GM19397 (cell line): ENCODE data around the gene SERINC2.
"Not testable (repeated sequence)": the region's sequence is repeated elsewhere in the genome, so short reads cannot be mapped to it uniquely, and the experiment has no call there.

Experiments
- ATAC-seq: cut with Tn5 transposase; IDR thresholded peaks from one replicate; pipeline ENCODE4 v1.9.1; 2021; ENCODE audit warnings: mild to moderate bottlenecking, moderate library complexity; ENCODE audit not compliant: unreplicated experiment

SERINC2 gene

DNA sequence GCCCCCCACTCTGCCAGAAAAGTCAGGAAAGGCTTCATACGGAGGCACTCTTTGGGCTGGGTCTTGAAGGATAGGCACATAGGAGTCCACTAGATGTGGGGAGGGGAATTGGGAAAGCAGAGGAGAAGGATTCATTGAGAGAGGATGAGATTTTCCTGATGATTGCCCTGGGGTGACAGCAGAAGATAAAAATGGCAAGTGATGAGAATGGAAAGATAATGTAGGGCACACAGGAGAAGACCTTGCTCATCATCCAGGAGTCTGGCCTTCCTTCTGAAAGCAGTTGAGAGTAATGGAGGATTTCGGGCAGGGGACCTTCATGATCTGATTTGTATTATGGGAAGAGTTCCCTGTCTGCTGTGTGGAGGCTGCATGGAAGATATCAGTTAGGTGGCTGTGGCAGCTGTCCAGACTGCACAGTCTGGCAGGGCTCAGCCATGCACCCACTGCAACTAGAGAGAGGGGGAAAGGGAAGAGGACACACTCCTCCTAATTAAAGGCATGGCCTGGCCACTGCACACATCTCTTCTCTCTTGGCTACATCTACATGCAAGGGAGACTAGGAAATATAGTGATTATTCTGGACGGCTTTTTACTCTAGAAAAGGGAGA, 30.5 kb upstream of the SERINC2 start:
- no peak for ATAC-seq

GRCh38 chr1:31383967-31384366, 29.0 kb upstream of the SERINC2 start:
- no peak for ATAC-seq

DNA sequence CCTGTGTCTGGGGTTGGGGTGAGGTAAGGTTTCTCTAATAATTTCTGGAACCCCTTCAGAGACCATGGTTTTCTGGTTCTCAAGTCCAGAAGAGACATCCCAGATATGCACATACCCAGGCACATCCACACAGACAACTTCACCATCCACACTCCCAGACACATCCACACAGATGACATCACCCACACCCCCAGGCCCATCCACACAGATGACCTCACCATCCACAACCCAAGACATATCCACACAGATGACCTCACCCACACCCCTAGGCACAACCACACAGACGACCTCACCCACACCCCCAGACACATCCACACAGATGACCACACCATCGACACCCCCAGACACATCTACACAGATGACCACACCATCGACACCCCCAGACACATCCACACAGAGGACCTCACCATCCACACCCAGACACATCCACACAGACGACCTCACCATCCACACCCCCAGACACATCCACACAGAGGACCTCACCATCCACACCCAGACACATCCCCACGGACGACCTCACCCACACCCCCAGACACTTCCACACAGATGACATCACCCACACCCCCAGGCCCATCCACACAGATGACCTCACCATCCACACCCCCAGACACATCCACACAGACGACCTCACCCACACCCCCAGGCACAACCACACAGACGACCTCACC, 26.3 kb upstream of the SERINC2 start:
- ATAC-seq, result not testable (repeated sequence)

GRCh38 chr1:31387612-31388011, 25.4 kb upstream of the SERINC2 start:
- ATAC-seq, result no peak

DNA sequence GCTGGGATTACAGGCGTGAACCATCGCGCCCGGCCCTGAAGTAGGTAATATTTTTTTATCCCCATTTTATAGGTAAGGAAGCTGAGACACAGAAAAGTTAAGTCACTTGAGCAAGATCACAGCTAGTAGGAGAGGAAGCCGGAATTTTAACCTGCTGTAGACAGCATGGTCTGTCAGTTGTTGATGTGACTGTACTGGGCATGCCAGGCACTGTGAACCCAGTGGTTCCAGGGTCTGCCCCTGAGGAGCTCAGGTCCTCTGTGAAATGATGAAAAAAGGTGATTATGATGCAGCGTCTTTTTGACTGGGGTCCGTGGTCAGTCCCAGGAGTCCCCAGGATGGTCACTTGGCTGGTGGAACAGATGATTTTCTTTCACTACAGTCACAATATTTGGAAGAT, 23.4 kb upstream of the SERINC2 start:
- ATAC-seq, result no peak

DNA sequence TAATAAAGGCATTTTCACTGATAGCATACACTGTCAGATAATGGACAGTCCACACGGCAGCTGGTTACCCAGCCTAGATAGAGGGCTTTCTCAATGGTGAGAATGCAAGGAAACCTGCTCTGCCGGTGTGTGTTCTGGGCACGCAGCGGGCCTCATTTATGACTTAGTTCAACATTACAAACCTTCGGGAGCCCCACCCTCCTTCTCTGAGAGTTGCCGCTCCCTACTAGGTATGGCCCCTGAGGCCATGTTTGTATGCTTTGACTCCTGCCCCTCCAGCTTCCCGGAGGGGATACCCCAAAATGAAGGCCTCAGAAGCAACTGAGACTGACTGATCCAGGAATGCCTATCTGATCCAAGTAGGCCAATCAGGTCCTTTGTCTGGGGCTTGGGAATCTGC, 22.9 kb upstream of the SERINC2 start:
- no peak for ATAC-seq

DNA sequence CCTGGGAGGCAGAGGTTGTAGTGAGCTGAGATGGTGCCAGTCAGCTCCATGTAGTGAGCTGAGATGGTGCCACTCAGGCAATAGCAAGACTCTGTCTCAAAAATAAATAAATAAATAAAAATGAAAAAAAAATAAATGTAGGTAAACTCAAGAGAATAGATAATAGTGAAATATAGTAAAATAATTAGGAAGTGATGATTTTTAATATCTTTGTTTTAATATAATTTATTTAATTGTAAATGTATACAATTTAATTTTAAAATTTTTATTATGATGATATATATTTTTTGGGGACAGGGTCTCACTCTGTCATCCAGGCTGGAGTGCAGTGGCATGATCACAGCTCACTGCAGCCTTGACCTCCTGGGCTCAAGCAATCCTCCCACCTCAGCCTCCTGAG, 19.6 kb upstream of the SERINC2 start:
- ATAC-seq, result no peak

- peak; percentile 75 for ATAC-seq
These were observed 18.3 kb upstream of the SERINC2 start for GRCh38 chr1:31394584-31395193.

- no peak for ATAC-seq
These were observed 16.2 kb upstream of the SERINC2 start for GRCh38 chr1:31396633-31397351.

DNA sequence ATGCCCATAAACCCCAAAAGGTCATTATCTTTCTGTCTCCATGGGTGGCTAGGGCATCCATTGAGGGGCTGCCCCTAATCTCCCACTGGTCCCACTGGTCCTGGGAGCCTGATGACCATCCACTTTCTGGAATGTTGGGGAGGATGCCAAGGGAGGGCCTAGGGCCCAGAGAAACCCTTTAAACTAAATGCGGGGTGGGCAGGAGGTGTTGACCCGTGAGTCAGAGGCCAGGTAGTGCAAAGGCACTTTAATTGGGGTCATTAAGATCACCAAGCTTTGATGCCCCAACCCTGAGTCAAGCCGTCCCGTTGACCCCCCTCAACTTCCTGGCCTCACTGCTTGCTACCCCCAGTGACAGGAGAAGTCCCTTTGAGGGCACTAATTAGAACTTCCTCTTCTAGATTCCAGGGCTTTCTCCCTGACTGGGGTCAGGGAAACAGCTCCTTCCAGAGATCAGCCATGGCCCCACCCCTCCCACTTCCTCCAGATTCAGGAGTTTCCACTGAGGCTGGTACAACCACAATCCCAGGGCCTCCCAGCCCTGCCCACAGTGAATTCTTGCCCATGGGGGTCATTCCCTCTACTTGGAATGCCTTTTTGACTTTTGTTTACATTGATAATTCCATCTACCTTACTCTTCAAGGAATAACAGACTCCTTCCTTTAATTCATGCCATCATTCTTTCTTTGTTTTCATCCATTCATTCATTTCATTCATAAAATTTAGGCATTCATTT, 15.5 kb upstream of the SERINC2 start:
- ATAC-seq, result no peak

GRCh38 chr1:31398246-31398645, 14.8 kb upstream of the SERINC2 start:
- ATAC-seq, result no peak

- ATAC-seq, result no peak
These were observed 13.0 kb upstream of the SERINC2 start for GRCh38 chr1:31399976-31400375.

DNA sequence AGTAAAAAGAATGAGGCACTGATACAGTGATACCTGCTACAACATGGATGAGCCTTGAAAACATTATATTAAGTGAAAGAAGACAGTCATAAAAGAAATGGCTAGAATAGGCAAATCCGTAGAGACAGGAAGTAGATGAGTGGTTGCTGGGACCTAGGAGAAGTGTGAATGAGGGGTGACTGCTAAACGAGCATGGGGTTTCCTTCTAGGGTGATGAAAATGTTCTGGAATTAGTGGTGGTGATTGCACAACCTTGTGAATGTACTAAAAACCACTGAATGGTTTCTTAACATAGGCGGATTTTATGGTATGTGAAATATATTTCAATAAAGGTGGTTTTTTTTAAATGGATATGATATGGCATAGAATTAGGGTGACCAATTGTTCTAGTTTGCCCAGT, 12.6 kb upstream of the SERINC2 start:
- ATAC-seq, result no peak

GRCh38 chr1:31401241-31401640, 11.8 kb upstream of the SERINC2 start:
- no peak for ATAC-seq

DNA sequence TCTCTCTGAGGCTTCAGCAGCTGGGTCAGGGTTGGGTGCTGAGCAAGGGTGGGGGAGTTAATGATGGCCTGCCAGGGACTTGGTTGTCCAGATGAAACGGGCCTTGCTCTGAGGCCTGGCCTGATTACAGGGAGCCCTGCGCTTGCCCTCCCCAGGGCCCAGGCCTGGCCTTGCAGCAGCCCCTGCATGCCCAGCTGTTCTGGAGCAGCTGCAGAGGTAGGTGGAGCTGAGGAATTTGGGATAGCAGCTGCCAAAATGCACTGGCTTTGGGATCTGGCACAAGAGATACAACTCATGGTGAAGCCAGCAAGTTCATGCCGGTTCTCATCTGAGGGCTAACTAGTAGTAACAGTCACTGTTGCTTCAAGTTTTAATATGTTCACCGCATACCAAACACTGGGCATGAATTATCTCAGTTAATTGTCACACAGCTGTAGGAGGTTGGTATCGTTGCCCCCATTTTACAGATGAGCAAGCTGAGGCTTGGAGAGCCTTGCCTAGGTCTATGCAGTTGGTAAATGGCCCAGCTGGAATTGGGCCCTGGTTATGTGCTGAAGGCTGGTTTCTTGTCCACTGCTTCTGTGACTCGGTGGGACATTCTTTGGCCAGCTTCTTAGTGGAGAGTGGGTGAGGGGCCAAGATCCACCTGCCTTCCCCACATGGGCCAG, 7.3 kb upstream of the SERINC2 start:
- no peak for ATAC-seq

DNA sequence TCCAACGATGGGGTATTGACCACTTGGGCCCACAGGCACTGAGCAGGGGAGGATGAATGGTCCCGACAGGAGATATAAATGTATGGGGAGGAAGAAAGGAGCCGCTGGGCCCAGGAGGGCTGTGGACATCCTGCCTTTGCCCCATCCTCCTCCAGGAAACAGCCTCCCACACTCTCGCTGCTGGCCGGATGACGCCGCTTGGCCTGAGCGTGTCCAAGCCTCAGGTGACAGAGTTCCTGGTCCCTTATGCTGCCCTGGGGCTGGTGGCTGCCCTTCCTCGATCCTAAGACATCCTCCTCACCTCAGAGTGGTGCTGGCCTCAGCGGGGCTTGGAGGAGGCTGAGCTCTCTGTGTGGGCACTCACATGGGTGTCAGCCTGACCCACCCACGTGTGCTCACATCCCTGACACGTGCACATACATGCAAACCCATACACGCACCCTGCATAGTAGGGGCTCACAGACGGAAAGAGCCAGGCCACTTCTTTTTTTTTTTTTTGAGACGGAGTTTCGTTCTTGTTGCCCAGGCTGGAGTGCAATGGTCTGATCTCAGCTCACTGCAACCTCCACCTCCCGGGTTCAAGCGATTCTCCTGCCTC, 5.9 kb upstream of the SERINC2 start:
- ATAC-seq, result no peak

DNA sequence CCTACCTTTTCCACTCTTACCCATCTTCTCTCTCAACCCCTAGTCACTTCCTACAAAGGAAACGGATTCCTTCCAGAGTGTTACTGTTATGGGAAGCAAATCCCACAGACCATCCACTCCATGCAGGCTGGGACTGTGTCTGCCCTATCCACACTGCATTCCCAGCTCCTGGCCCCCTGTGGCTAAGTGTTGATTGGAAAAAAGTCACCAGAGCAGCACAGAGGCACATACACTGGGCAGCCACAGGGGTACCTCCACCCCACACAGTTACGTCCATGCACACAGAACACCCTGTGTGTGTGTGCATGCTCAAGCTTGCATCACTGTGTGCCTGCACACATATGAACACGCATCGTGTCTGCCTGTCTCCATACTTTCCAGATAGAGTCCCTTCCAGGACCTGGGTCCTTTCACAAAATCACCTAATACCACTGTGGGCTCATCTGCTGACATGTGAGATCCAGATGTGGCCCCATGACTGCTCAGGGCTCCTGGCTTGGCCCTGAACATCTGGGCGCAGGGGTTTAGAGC, 4.2 kb upstream of the SERINC2 start:
- no peak for ATAC-seq

DNA sequence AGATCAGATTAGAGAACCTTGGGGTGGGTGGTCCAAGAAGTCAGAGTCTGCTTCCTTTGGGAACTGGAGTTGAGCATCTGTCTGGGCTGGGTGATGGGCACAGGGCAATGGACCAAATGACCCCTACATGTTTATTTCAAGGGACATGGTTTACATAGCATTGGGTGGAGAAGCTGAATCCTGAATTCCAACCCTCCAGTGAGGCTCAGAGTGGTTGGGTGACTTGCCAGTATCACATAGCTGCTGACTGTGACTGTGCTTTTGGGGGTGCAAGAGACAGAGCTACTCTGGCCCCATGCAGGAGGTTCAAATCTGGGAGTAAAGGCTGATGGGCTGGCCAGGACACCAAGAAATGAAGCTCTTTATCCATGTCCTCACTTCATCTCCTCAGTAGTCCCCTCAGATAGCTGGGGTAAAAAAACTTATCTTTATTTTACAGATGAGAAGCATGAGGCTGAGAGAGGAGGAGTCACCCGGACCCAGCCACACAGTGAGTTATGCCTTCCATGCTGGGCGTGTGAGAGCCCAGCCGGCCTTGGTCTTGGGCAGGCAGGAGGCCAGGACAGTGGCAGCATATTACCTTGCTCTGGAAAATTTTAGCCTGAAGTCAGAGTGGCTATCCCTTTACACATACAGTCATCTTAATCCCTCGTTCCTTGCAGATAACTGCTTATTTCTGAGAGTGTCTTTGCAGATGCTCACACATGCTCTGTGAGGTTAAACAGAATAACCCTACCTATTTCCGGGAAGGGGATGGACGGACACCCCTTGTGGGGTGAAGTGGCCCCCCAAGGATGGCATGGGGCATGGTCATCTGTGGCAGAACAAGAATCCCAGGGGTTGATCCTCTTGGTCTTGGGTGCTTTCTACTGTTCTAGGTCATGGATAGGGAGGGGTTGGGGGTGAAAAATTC, 2.8 kb upstream of the SERINC2 start:
- ATAC-seq, result no peak

GRCh38 chr1:31410871-31411270, 2.1 kb upstream of the SERINC2 start:
- no peak for ATAC-seq
